Neural progenitor cell (in vitro differentiated cells): ENCODE data around the gene NPC1.

Experiments used
- CTCF ChIP-seq: fragments of 200-600 bp; sonication (generic); IDR thresholded peaks from 2 replicates; pipeline ENCODE4 v1.5.1; 2017; ENCODE audit warnings: antibody characterized with exemption, mild to moderate bottlenecking
- EZH2 ChIP-seq: fragments of 200-600 bp; sonication (generic); IDR thresholded peaks from 2 replicates; pipeline ENCODE4 v1.6.1; 2017; ENCODE audit warnings: antibody characterized with exemption, mild to moderate bottlenecking, moderate library complexity
- EZH2phosphoT487 ChIP-seq: fragments of 200-600 bp; sonication (generic); IDR thresholded peaks from 2 replicates; pipeline ENCODE4 v1.6.1; 2017; ENCODE audit warnings: antibody characterized with exemption

GRCh38 chr18:23585897-23586248, 433 bp downstream of the NPC1 start:
- TF ChIP-seq EZH2phosphoT487, result no peak
- TF ChIP-seq CTCF, result no peak
- TF ChIP-seq EZH2, result no peak
